Aorta (tissue), 5 donors: ENCODE data around the gene CYB5R4. TPM values are rescaled to one million over a fixed set of nuclear protein-coding genes. Genes with fewer than 3 reads are reported as not detected.

Experiments
- ATAC-seq: fragments of 200-7000 bp; cut with Tn5 transposase; one replicate; pipeline ENCODE4 v1.9.1; 2022; ENCODE audit warnings: moderate library complexity; ENCODE audit not compliant: low FRiP score
- DNase-seq, 2 donors: peaks; one replicate each; pipeline ENCODE4 v3.0.0-alpha.2; 2020
- H3K27ac ChIP-seq, 2 donors: one replicate each; pipeline ENCODE4 v1.5.1; 2013; ENCODE audit warnings: low read length in 2 of 2, mild to moderate bottlenecking in 2 of 2, moderate library complexity in 2 of 2, control low read depth in 1 of 2, inconsistent platforms in 1 of 2, low read depth in 1 of 2
- H3K27me3 ChIP-seq, 2 donors: one replicate each; pipeline ENCODE4 v1.6.1; 2013; ENCODE audit warnings: control low read depth in 1 of 2, low read length in 1 of 2, mild to moderate bottlenecking in 1 of 2, moderate library complexity in 1 of 2; ENCODE audit not compliant: insufficient read depth in 2 of 2, control insufficient read depth in 1 of 2
- H3K36me3 ChIP-seq, 2 donors: one replicate each; pipeline ENCODE4 v1.6.1; 2013; ENCODE audit warnings: control low read depth in 1 of 2, low read length in 1 of 2, mild to moderate bottlenecking in 1 of 2; ENCODE audit not compliant: insufficient read depth in 2 of 2, control insufficient read depth in 1 of 2
- H3K4me1 ChIP-seq, 2 donors: one replicate each; pipeline ENCODE4 v1.6.1; 2013; ENCODE audit warnings: low read length in 2 of 2, control low read depth in 1 of 2, mild to moderate bottlenecking in 1 of 2, moderate library complexity in 1 of 2; ENCODE audit not compliant: insufficient read depth in 2 of 2, control insufficient read depth in 1 of 2
- H3K4me3 ChIP-seq, 2 donors: one replicate each; pipeline ENCODE4 v1.5.1; 2013; ENCODE audit warnings: low read length in 2 of 2, control low read depth in 1 of 2, mild to moderate bottlenecking in 1 of 2
- H3K9me3 ChIP-seq: one replicate; pipeline ENCODE4 v1.6.1; 2013; ENCODE audit warnings: mild to moderate bottlenecking, low read length; ENCODE audit not compliant: control insufficient read depth
- WGBS, 2 donors: extraction: QIAGEN DNeasy Blood & Tissue Kit; methylation state at CpG; one replicate each; pipeline ENCODE4 v1.1.7; 2013; 5-methylcytosine and 5-hydroxymethylcytosine counted together
- intact Hi-C, 2 donors: fragments of 100-400 bp; cut with DNase I; formaldehyde crosslinking; loops; one replicate each; pipeline versions ENCODE4 v1.14.2 to v1.15.0; 2022
- polyA plus RNA-seq, 2 donors: library from polyadenylated mRNA; stranded (reverse); fragments of 200-250 nt; gene quantifications; one replicate each; pipeline ENCODE4 v1.2.3, GENCODE V29; 2013
- total RNA-seq, 2 donors: library from RNA; stranded (reverse); fragmentation: NEBNext Ultra II Directional; extraction: Animal tissue kit (Norgen Biotek cat#: 25700); gene quantifications; one replicate each; pipeline ENCODE4 v1.2.1, GENCODE V29; 2021
- donor health status: healthy with polysubstance abuse.
- donor health status: Bipolar disorder and iron deficiency.
- donor health status: DM: no; HTN: no; CAD: no.
- donor health status: DM: no; HTN: no; CAD: no.
- donor health status: DM: yes; HTN: yes; CAD: no.

CYB5R4 gene
- total and polyA plus RNA-seq, 4 donors = 4.6 to 22.8 (median 19.5) TPM

DNA sequence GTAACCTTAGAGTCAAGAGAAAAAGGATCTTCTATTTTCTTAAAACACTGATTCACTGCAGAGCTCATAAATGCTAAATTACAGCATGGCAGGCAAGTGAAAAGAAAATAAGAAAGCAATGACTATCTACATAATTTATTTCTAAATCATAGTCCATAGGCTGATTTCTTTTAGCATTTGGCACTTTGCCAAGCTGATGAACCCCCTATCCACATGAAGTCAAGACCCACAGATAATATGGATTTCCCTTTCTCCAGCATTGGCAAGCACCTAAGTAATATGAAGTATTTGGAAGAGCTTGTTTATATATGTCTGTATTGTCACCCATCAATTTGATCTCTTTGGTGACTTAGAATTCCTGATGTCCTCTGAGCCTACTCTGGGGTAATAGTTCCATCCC, 126.2 kb downstream of the CYB5R4 start:
- Histone ChIP-seq H3K27me3 (no peaks in the 10 kb centered on the region), H3K4me1 (peaks cover 4 to 29% of the 10 kb centered on the region in 2 donors), H3K27ac (peak overlapping the region in 1 of 2 donors; percentile 85), H3K36me3 (no peaks in the 10 kb centered on the region), H3K9me3 (no peaks in the 10 kb centered on the region), H3K4me3 (no peak overlapping the region)
- no peak for ATAC-seq
- DNase-seq = no peak
- intact Hi-C loops = loop anchor here (2.0 to 5.0 kb wide), 2 partner anchors 39 to 42 kb away; no protein-coding TSS in a partner anchor

DNA sequence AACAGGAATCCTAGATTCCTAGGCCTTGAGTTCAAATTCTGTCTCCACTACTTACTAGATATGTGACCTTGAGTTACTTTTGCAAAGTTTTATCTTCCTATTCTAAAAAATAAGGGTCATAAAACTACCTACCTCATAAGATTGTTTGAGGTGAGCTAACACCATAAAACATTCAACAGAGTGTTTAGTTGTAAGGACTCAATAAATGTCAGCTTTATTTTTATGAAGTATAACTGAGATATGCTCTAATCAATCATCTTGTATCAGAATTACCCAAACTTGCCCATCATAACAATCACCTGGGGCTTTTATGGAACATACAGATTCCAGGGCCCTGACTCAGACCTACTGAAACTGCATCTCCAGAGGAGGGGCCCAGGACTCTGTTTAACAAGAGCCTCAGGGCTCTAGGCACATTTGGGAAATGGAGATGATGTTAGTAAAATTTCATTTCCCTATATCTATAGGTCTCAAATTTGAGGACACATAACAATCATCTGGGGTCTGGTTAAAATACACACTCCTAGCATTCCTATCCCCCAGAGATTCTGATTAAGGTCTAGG, 138.6 kb downstream of the CYB5R4 start:
- Histone ChIP-seq H3K27me3 (no peaks in the 10 kb centered on the region), H3K36me3 (no peaks in the 10 kb centered on the region), H3K27ac (no peak overlapping the region), H3K9me3 (peaks cover 1% of the 10 kb centered on the region), H3K4me1 (peaks cover 0 to 2% of the 10 kb centered on the region in 2 donors), H3K4me3 (no peak overlapping the region)
- ATAC-seq (no peak), DNase-seq (no peak)
- intact Hi-C loops = no loop called here

DNA sequence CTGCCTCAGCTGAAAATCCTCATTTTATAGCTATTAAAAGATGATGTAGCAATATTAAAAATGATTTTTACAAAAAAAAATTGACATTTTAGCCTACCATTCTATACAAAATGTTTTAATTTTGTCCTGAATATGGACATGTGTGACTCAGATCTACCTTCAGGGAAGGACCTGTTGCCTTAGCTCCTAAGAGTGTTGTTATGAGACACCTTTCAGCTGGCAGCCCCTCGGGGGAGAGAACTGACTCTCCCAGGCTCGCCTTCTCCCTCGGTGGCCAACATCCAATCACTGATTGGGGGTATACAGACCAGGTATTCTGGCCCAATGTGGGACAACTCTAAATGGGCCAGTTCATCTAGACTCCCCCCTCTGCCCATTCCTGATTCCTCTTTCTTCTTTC, 141.6 kb downstream of the CYB5R4 start:
- ATAC-seq = no peak
- Histone ChIP-seq H3K27me3 (no peaks in the 10 kb centered on the region), H3K27ac (no peak overlapping the region), H3K4me1 (peaks cover 0 to 2% of the 10 kb centered on the region in 2 donors), H3K4me3 (no peak overlapping the region), H3K9me3 (no peaks in the 10 kb centered on the region), H3K36me3 (no peaks in the 10 kb centered on the region)
- intact Hi-C loops = no loop called here
- no peak for DNase-seq
- 95% methylated on average over 3 of the region's 3 CpGs for WGBS, 2 donors

DNA sequence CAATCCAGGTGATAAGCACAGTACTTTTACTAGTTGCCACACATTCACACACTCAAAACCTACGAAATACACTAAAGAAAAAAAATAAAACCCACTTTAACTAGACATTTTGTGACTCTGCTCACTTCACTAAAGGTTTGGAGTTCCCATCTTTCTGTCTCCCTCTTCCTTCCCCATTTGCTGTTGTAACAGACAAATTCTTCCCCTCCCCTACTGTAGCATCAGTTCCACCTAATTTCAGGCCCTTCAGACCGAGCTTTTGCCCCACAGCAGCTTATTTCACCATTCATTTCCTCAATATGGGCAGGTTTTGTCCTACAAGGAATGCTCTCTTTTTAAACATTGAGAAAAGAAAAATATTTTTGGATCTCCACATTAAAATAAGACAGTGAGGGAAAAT, 142.7 kb downstream of the CYB5R4 start:
- ATAC-seq (no peak), DNase-seq (no peak)
- intact Hi-C loops = no loop called here
- Histone ChIP-seq H3K4me1 (peaks cover 0 to 2% of the 10 kb centered on the region in 2 donors), H3K36me3 (no peaks in the 10 kb centered on the region), H3K27me3 (no peaks in the 10 kb centered on the region), H3K27ac (no peak overlapping the region), H3K4me3 (no peak overlapping the region), H3K9me3 (no peaks in the 10 kb centered on the region)
- WGBS, 2 donors = 88 to 90% methylated on average over 2 of the region's 2 CpGs

DNA sequence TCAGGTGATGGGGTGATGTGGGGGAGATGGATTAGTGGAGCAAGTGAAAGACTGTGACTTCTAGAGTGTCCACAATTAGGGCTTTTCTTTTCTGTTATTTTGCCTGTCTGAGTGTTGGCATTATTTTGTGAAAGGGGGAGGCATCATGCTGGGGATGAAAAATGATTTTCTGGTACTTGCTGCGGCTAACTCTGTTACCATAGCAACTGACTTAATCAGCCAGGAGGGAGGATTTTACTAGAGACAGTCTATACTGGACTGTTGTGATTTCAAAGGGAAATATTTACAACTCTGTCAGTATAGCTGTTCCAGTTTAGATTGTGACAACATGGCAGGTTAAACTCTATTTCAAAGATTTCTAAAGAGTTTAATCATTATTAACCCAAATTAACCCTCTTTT, 143.6 kb downstream of the CYB5R4 start:
- DNase-seq (no peak), ATAC-seq (no peak)
- Histone ChIP-seq H3K4me1 (peaks cover 0 to 2% of the 10 kb centered on the region in 2 donors), H3K4me3 (no peak overlapping the region), H3K9me3 (no peaks in the 10 kb centered on the region), H3K27me3 (no peaks in the 10 kb centered on the region), H3K27ac (no peak overlapping the region), H3K36me3 (no peaks in the 10 kb centered on the region)
- 42 to 53% methylated on average over 1 of the region's 1 CpG for WGBS, 2 donors
- intact Hi-C loops = no loop called here

DNA sequence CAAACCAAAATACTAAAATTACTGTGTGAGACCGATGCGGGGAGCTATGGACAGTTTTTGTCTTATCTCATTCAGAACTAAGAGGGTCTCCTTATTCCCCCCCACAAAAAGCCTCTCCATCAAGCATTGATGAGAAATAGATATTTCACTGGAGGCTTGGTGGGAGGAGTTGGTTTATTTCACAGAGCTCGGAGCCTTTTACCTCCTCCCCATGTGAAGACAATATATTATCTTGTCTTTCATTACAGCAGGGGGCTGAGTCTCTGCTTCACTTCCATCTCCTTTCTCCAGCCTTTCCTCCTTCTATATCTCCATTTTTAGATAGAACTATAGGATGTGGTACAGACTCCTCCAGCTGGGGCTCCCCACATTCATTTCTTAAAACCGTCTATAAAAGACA, 144.2 kb downstream of the CYB5R4 start:
- ATAC-seq = no peak
- Histone ChIP-seq H3K27ac (no peak overlapping the region), H3K36me3 (no peaks in the 10 kb centered on the region), H3K4me3 (no peak overlapping the region), H3K4me1 (peaks cover 0 to 2% of the 10 kb centered on the region in 2 donors), H3K27me3 (no peaks in the 10 kb centered on the region), H3K9me3 (no peaks in the 10 kb centered on the region)
- intact Hi-C loops = no loop called here
- 96 to 98% methylated on average over 4 of the region's 4 CpGs for WGBS, 2 donors
- no peak for DNase-seq

DNA sequence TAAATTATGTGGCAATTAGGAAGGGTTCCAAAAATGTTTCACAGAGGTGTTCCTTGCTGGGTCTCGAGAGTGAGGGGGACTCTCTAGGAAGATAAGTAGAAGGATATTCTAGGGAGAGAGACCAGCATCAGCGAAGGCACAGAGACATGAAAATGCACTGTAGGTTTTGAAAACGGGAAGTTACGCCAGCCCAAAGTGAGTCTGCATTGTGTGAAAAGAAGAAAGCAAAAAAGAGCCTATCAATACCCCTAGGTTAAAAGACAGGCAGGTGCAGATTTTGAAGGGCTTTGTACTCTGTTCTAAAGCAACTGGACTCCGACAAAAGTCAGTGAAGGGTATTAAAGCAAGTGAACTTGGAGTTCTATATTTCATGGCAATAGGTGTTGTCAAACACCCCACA, 148.4 kb downstream of the CYB5R4 start:
- DNase-seq (no peak), ATAC-seq (no peak)
- Histone ChIP-seq H3K9me3 (no peaks in the 10 kb centered on the region), H3K27ac (no peak overlapping the region), H3K27me3 (no peaks in the 10 kb centered on the region), H3K36me3 (no peaks in the 10 kb centered on the region), H3K4me1 (peaks cover 0 to 3% of the 10 kb centered on the region in 2 donors), H3K4me3 (no peak overlapping the region)
- intact Hi-C loops = no loop called here
- 91 to 93% methylated on average over 5 of the region's 5 CpGs for WGBS, 2 donors

DNA sequence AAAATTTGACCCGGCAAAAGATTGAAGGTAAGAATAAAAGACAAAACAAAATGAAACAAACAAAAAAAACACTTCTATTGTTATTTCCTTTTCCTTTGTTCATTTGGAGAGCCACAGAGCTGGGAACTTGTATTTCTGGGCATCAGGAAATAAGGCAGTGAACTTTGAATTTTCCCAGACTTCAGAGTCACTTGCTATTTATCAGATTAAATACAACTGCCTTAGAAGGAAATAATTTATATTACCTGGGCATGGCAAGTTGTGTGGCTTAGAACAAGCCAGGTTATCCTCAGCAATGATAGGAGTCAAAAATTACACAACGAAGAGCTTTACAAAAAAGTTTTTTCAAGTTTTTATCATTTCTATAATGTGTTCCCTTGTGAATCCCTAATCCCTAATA, 153.9 kb downstream of the CYB5R4 start:
- H3K4me1 ChIP-seq = peaks cover 0 to 3% of the 10 kb centered on the region in 2 donors
- no peak overlapping the region for H3K4me3 ChIP-seq
- DNase-seq (no peak), ATAC-seq (no peak)
- no peaks in the 10 kb centered on the region for H3K36me3 ChIP-seq
- WGBS, 2 donors = 91 to 94% methylated on average over 2 of the region's 2 CpGs
- no peaks in the 10 kb centered on the region for H3K9me3 ChIP-seq
- intact Hi-C loops = no loop called here
- no peaks in the 10 kb centered on the region for H3K27me3 ChIP-seq
- H3K27ac ChIP-seq = no peak overlapping the region

DNA sequence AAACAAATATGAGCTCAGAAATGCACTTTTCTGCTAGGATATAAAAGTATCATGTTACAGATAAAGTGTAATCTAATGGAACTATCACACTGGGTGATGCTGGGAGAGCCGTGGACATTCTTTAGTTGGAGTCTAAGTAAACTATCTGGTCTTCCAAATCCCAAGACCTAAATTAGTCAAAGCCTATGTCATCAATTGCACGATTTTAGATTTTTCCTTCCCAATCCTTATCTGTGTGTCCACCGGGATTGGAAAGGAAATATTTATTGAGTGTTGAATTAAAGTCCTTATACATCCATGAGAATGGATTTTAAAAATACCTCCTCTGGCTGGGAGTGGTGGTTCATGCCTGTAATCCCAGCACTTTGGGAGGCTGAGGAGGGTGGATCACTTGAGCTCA, 154.4 kb downstream of the CYB5R4 start:
- ATAC-seq = no peak
- WGBS, 2 donors = 51% methylated on average over 3 of the region's 3 CpGs
- DNase-seq = no peak
- intact Hi-C loops = no loop called here
- Histone ChIP-seq H3K36me3 (no peaks in the 10 kb centered on the region), H3K27ac (no peak overlapping the region), H3K4me1 (peaks cover 0 to 3% of the 10 kb centered on the region in 2 donors), H3K27me3 (no peaks in the 10 kb centered on the region), H3K4me3 (no peak overlapping the region), H3K9me3 (no peaks in the 10 kb centered on the region)
